HG02840 (cell line): ENCODE results near the gene TENT4A.

ENCODE experiments used
- ATAC-seq: cut with Tn5 transposase; IDR thresholded peaks from one replicate; pipeline ENCODE4 v1.9.1; 2021; ENCODE audit warnings: mild to moderate bottlenecking, moderate library complexity, moderate number of reproducible peaks; ENCODE audit not compliant: unreplicated experiment, low FRiP score

TENT4A gene

GRCh38 chr5:6700074-6700684 lies 13.1 kb upstream of the TENT4A start:
- ATAC-seq, result no peak

GRCh38 chr5:6700685-6701355 lies 12.4 kb upstream of the TENT4A start:
- no peak for ATAC-seq

GRCh38 chr5:6701491-6701890 lies 11.7 kb upstream of the TENT4A start:
- no peak for ATAC-seq

- no peak for ATAC-seq
These were observed 10.6 kb upstream of the TENT4A start for GRCh38 chr5:6702633-6703032.

GRCh38 chr5:6703806-6704205 lies 9.4 kb upstream of the TENT4A start:
- ATAC-seq, result no peak

- no peak for ATAC-seq
These were observed 8.8 kb upstream of the TENT4A start for GRCh38 chr5:6704361-6704851.

- ATAC-seq, result no peak
These were observed 8.1 kb upstream of the TENT4A start for GRCh38 chr5:6705088-6705487.

- ATAC-seq, result no peak
These were observed 7.3 kb upstream of the TENT4A start for GRCh38 chr5:6705959-6706358.

GRCh38 chr5:6707852-6708251 lies 5.4 kb upstream of the TENT4A start:
- no peak for ATAC-seq

- ATAC-seq, result no peak
These were observed 4.4 kb upstream of the TENT4A start for GRCh38 chr5:6708814-6709213.

- ATAC-seq, result no peak
These were observed 3.2 kb upstream of the TENT4A start for GRCh38 chr5:6710070-6710469.

GRCh38 chr5:6710551-6711318 lies 2.5 kb upstream of the TENT4A start:
- ATAC-seq, result no peak

GRCh38 chr5:6711409-6712141 lies 1.7 kb upstream of the TENT4A start:
- no peak for ATAC-seq

- peak; percentile 2 for ATAC-seq
These were observed 1.1 kb upstream of the TENT4A start for GRCh38 chr5:6712142-6712576.

GRCh38 chr5:6712577-6713273 lies 507 bp upstream of the TENT4A start:
- peak; percentile 71 for ATAC-seq

GRCh38 chr5:6714226-6715041 lies 1.2 kb downstream of the TENT4A start:
- no peak for ATAC-seq

GRCh38 chr5:6715271-6715670 lies 2.0 kb downstream of the TENT4A start:
- no peak for ATAC-seq

GRCh38 chr5:6715758-6716628 lies 2.8 kb downstream of the TENT4A start:
- no peak for ATAC-seq
